GM15510 (cell line): ENCODE results near the gene POLD2.
A peak's percentile ranks its signal among the peaks of the same experiment; 100 is the strongest.

Source experiments
- POLR2A ChIP-seq: IDR thresholded peaks from 3 replicates; pipeline ENCODE4 v1.6.1; 2011; ENCODE audit warnings: borderline replicate concordance; ENCODE audit not compliant: insufficient read length; ENCODE audit errors: extremely low read depth

The POLD2 gene

GRCh38 chr7:44123190-44124003 is at the start of gene POLD2:
Gene POLD2, minus strand, starts transcription at chr7:44123548. Its CDS starts 1,495 bp downstream, at chr7:44122053.
- peak; percentile 54 for TF ChIP-seq POLR2A

- TF ChIP-seq POLR2A = no peak
These were observed 49.6 kb upstream of the POLD2 start for GRCh38 chr7:44172803-44173424.

- TF ChIP-seq POLR2A = no peak
These were observed 49.0 kb upstream of the POLD2 start for GRCh38 chr7:44172352-44172751.

- no peak for TF ChIP-seq POLR2A
These were observed 44.6 kb upstream of the POLD2 start for GRCh38 chr7:44167920-44168319.

GRCh38 chr7:44163591-44163990 is 40.2 kb upstream of the POLD2 start:
- TF ChIP-seq POLR2A = no peak

- no peak for TF ChIP-seq POLR2A
These were observed 39.5 kb upstream of the POLD2 start for GRCh38 chr7:44162785-44163395.

- no peak for TF ChIP-seq POLR2A
These were observed 38.8 kb upstream of the POLD2 start for GRCh38 chr7:44162179-44162578.

- TF ChIP-seq POLR2A = no peak
These were observed 38.0 kb upstream of the POLD2 start for GRCh38 chr7:44161371-44161770.

GRCh38 chr7:44159824-44160630 is 36.7 kb upstream of the POLD2 start:
- TF ChIP-seq POLR2A = no peak

- TF ChIP-seq POLR2A = no peak
These were observed 35.7 kb upstream of the POLD2 start for GRCh38 chr7:44158873-44159631.

GRCh38 chr7:44158096-44158872 is 34.9 kb upstream of the POLD2 start:
- no peak for TF ChIP-seq POLR2A

GRCh38 chr7:44157116-44158080 is 34.0 kb upstream of the POLD2 start:
- no peak for TF ChIP-seq POLR2A
